HG03432 (cell line): ENCODE results near the gene C6orf141.

Source experiments
- ATAC-seq: cut with Tn5 transposase; IDR thresholded peaks from one replicate; pipeline ENCODE4 v1.9.1; 2021; ENCODE audit warnings: mild to moderate bottlenecking, moderate library complexity; ENCODE audit not compliant: unreplicated experiment

Gene C6orf141

DNA sequence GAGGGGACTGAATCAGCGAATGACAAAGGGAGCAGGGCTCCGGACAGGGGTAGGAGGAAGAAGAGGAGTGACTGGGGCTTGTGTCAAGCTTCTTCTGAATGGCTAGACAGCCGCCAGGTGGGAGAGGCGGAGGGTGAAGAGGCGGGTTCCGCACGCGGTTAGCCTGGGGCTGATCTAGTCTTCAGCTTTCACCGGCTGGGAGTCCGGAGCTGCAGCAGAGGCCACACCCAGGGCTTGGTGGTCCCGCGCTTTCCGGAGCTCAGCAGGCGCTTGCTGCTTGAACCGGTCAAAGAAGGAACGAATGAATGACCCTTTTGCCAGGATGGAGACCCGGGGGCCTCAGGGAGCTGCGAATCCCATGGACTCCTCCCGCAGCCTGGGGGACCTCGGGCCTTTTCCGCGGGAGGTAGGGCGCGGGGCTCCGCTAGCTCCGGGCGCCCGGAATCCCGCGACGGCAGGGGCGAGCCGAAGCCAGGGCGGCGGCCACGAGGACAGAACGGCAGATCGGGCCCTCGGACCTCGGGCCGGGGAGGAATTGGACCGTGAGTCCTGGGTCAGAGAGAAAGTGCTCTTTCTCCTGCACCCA, at the start of gene C6orf141:
Gene C6orf141, plus strand, starts transcription at position 177 of the 586 bp plus-strand sequence. Its CDS starts 125 bp downstream, at position 302.
- ATAC-seq, result peak; percentile 86

DNA sequence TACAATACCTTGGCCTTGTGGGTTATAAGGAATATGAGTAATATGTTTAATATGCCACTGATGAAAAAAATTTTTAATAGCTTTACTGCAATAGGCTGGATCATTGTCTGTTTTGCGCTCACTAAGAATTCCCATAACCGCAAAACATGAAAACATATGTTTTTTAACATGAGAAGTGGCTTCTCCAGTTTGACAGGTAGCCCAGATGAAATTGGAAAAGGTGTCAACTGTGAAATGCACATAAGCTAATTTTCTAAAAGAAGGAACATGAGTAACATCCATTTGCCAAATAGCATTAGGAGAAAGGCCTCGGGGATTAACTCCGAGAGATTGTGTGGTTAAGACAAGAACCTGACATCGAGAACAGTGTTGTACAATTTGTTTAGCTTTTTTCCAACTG, 45.8 kb upstream of the C6orf141 start:
- ATAC-seq, result no peak

DNA sequence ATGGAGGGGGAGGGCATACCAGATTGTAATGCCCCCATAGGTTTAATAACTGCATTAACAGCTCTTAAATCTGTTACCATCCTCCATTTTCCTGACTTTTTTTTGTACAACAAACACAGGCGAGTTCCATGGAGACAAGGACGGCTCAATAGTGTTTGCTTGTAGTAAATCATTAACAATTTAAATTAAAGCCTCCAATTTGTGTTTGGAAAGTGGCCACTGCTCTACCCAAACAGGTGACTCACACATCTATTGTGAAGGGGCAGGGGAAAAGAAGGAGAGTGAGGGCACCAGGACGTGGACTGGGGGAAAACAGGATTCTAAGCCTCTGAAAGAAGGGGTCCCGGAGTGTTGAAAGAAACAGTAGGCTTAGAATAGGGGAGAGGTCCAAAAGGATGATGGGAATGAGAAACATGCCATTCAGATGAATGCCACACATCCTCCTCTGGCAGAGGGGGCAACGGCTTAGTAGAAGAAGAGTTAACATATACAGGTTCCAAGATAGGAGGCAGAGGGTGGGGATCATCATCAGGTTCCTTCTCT, 43.8 kb upstream of the C6orf141 start:
- no peak for ATAC-seq

DNA sequence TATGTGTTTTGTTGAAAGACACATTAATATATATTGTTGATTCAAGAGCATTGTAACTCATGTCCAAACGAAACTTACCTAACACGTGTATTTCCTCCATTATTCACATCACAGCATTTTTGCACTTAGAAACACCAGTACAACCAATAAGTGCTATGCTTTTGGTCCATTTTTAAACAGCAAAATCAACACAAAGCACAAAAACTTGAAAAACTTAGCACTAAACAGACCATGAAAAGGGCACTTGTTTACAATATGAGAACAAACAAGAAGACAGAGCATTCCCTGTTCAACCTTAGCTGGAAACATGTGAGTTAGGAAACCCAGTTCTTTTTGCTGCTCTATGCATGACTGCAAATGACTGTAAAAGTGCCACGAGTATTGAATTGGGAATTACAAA, 41.1 kb upstream of the C6orf141 start:
- ATAC-seq, result no peak

DNA sequence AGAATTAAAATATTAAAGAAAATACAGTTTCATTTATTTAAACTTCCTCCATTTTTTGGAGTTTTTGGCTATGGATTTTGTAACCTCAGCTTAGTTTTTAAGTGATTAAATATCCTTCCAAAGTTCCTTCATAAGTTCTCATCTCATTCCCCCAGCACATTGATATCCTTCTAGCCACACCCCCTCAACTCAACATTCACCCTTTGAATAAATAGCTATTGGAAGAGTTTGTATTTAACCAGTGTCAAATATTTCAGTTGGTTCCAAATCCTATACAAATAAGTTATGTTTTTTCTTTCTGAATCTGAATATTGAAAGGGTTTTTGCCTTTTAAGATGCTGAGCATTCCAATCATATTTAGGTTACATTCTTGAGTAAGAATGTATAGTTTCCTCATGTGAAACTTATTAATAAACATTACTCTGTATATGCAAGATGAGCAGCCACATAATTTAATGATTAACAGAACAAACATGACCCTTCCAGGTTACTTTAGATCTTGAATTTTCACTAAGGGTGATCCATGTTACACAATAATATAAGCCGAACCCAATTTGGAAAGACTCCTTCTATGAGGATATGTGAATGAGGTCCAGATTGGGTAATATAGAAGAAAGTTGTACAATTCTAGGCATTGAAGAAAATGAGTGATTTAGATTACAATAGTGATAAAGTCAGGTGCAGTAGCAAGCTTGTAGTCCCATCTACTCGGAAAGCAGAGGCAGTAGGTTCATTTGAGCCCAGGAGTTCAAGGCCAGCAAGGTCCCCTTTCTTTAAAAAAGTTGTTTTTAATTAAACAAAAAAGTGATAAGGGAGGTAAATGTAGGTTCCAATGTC, 37.1 kb upstream of the C6orf141 start:
- ATAC-seq, result no peak

DNA sequence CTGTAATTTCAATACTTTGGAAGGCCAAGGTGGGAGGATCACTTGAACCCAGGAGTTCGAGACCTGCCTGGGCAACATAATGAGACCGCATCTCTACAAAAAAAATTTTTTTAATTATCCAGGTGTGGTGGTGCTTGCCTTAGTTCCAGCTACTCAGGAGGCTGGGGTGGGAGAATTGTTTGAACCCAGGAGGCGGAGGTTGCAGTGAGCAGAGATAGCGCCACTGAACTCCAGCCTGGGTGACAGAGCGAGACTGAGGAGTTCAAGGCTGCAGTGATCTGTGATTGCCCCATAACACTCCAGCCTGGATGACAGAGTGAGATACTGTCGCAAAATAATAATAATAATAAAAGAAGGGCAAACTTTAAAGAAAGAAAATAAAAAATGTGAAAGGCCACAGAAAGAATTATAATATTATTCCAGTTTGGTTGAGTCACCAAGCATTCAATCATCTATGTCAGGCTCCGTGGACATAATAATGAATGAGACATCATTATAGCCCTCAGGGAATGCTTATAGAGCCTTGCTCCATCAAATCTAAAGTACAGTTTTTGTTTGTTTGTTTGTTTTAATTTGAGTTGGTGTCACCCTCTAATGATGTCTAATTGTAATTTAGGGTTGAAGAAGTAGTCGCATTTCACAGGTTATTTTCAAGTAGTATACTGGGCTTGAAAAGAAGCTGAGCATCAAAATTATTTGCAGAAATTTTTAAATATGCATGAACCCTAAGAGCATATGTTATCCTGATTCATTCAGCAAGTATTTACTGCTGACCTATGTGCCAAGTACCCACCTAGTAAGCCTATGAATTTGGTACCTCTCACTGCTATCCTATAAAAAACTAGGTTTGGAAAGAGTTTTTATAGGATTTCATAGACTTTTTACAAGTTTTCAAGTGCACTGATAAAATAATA, 35.6 kb upstream of the C6orf141 start:
- no peak for ATAC-seq

DNA sequence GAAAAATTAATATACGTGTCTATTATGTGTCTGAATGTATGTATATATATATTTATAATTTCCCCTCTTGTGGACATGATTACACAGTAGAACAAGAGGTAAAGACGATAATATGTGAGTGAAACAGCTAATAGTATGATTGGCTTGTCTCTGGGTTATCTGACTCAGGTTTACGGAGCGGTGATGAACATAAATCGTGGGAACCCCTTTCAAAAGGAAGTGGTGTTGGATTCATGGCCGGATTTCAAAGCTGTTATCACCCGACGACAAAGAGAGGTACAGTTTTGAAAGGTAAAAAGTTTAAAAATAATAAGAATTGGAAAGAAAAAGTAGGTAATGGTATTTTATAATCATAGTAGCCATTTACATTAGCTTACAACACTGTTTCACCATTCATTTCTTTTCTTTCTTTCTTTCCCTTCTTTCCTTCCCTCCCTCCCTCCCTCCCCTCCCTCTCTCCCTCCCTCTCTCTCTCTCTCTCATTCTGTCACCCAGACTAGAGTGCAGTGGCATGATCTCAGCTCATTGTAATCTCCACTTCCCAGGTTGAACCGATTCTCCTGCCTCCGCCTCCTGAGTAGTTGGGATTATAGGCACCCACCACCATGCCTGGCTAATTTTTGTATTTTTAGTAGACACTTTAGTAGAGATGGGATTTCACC, 34.9 kb upstream of the C6orf141 start:
- no peak for ATAC-seq

DNA sequence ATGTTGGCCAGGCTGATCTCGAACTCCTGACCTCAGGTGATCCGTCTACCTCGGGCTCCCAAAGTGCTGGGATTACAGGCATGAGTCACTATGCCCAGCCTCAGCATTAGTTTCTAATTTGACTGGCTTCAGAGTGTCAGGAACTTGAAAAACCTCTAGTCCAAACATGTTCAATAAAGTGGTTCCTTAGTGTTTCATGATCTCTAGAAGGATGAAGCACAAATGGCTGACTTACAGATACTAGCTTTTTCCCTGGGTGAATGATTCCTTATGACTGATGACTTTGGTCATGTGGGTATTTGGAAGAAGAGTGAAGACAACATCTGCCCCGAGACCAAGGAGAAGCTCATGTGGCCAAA, 34.3 kb upstream of the C6orf141 start:
- ATAC-seq, result no peak

DNA sequence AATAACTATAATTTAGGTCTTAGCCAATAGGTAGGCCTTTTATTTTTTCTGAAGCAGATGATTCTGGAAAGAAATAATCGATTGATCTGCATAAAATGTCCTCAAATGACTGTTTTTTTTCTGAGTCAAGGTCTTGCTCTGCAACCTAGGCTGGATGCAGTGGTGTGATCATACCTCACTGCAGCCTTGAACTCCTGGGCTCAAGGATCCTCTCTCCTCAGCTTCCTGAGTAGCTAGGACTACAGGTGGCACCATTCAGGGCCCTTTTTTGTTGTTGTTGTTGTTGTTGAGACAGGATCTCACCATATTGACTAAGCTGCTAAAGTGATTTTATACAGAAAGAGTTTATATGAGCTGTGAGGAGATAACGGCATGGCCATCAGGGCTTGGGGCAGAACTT, 32.5 kb upstream of the C6orf141 start:
- ATAC-seq, result no peak

DNA sequence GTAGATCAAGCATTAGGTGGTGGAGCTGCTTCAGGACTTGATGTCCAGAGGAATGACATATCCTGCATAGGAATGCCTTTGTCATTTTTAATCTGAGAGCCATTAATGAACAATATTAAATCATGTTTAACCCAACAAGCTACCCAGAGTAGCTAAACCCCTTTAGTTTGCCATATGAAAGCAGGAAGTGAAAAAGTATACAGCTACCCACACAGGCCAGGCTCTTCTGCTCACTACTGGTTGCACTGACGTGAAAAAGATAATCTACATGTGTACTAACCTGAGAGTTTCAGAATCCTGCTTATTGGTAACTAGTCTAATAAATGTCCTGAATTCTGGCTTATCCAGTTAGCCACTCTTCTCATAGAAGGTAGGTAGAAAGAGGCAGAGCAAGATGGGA, 30.8 kb upstream of the C6orf141 start:
- peak; percentile 95 for ATAC-seq

DNA sequence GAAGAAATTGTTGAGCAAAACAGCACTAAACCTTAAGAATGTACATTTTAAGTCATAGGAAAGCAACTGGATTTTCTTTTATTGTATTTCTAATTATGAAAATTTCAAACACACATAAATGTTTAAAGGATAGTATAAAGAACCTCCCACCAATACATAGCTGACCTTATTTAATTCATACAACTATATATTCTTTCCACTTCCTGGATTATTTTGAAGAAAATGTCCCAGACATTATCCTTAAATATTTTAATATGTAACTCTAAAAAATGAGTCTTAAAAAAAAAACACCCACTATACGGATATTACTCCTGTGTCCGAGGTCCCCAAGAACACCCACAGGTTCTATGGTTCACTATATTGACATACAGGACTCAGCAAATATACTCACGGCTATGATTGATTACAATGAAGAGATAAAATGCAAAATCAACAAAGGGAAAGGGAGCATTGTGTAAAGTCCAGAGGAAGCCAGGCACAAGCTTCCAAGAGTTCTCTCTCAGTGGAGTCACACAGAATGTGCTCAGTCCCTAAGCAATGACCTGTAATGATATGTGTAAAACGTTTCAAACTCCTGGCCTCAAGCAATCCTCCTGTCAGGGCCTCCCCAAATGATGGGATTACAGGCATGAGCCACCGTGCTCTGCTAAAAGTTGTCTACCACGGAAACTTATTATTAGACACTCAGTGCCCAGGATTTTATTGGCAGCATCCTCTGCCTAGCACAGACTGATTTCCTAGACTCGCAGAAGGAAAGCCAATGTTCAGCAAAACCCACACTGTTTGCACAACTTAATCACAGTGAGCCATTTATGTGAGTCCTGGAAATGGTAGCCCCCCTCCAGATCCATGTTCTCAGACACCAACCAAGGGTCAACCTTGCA, 27.5 kb upstream of the C6orf141 start:
- ATAC-seq, result no peak

DNA sequence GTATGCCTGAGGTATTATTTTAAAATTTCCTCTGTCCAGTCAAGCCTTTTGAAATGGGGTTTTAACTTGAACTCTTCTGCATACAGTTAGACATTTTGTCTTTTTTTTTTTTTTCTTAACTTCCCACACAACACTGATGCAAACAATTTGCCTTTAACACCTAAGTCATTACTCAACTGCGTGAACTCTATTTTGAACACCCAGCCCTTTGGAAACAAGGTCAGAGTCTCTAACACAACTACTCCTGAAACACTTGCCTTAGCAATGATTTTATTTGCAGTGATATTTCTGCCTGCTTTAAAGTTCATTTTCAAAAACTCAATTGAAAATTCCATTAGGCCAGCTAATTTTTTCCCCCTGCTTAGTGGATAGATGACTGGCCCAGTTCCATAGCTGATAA, 26.6 kb upstream of the C6orf141 start:
- ATAC-seq, result no peak

DNA sequence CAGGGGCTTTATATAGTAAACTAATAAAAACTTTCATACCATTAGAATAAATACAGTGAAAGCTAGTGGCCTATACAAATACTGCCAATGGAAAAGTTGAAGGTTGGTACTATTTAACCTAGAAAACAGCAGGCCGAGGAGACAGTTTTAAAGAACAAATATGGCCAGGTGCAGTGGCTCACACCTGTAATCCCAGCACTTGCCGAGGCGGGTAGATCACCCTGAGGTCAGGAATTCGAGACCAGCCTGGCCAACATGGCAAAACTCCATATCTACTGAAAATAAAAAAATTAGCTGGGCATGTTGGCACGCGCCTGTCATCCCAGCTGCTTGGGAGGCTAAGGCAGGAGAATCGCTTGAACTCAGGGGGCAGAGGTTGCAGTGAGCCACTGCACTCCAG, 25.9 kb upstream of the C6orf141 start:
- no peak for ATAC-seq

DNA sequence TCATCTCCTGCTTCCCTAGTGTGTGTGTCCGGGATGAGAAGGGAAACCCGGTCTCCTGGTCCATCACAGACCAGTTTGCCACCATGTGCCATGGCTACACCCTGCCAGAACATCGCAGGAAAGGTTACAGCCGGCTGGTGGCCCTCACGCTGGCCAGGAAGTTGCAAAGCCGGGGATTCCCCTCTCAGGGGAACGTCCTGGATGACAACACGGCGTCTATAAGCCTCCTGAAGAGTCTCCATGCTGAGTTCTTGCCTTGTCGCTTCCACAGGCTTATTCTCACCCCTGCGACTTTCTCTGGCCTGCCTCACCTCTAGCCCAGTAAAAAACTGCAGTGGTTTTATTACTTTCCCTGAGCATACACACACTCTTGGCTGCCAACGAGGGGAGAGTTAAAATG, 23.9 kb upstream of the C6orf141 start:
- no peak for ATAC-seq

DNA sequence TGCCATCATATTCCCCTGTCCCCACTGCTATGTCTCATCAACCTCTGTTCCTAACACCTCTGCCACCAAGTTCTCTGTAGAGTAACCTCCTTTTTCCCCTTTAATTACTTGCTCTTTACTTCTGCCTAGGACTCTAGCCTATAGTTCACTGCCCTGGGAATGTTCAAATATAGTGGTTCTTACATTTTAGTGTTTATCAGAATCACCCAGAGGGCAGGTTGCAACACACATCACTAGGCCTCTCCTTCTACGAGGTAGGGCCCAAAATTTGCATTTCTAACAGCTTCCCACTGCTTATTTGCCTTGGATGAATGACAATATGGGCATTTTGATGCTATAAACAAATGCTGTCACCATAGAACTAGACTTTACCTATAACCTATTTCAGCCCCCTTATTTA, 23.1 kb upstream of the C6orf141 start:
- ATAC-seq, result no peak

DNA sequence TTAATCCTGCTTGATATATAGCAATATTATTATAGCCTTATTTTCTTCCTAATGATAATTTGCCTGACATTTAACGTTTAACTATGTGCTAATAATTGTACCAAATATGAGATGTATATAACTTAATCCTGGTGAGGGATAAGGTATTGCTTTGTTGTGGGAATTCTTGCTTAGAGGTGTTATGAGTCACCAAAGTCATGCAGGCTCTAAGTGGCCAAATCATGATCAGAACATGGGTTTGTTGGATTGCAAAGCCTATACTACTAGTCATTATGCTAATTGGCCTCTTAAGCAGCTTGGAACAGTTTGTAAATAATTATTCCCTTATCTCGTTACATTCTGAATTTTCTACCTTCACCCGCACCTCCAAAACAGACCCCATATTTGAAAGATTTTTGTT, 21.9 kb upstream of the C6orf141 start:
- no peak for ATAC-seq

DNA sequence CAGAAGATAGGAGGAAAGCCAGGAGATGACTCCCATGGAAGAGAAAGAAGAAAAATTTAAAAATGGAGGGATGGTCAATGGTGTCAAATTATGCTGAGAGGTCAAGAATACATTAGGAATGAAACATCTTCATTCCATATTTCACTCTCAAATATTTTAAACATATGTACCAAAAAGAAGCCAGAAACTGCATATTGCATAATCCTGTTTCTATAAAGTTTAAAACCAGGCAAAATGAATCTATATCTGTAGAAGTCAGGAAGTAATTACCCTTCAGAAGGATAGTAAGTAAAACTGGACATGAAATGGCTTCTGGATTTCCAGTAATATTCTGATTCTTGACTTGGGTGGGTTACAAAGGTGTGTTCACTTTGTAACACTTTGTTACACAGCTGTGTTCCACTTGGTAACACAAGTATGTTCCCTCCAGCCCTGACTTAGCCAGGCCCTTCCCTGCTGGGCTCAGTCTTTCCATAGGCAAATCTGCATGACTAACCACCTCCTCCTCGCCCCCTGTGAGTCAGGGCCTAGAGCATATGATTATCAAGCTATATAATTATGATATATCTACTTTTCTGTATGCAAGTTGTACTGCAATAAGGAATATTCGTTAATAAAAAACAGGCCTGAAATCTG, 20.2 kb upstream of the C6orf141 start:
- ATAC-seq, result no peak

DNA sequence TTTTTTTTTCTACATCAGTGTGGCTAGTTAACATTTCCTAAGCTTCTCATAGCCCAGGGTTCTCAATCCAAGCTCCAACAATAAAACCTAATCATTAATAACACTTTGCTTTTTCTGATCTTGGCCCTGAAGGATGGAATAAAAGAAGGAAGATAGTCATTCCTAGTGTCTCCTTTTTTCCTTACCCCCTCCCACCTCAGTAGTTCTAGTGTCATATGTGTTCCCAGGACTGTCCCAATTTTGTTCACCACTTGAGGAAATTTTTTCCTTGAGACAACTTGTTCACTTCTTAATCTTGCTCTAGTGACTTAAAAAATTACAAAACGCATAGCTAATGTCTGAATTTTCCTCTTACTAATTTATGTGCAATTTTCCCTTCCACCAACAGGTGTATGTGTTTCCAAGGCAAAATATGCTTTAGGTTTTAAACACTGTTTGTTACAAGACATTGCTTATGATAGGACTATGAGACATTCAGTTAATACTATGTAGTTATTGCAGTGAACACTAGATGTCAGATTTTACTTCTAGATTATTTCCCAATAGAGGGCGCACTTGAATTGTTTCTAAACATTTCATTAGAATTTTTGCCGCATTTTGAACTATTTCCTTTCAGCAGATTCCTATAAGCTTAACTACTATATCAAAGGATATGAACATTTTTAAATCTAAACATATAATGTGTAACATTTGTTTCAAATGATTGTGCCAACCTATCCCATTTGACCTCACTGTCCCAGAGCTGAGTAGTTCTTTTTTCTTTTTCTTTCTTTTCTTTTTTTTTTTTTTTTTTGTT, 18.5 kb upstream of the C6orf141 start:
- ATAC-seq, result peak; percentile 97

DNA sequence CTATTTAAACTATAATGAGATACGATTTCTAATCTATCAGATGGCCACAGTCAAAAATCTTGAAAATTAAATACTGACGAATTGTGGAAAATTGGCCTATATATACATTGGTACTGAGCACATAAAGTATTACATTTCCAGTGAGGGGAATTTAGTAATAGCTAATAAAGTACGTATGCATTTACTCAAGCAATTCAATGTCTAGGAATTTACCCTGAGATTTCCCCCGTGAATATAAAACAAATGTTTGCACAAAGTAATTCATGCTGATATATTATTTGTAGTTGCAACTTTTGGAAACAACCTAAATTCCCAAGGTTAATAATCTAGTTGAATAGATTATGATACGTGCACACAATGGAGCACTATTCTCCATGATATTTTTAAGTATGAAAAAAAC, 14.7 kb upstream of the C6orf141 start:
- ATAC-seq, result no peak
